Body of pancreas (tissue), 4 donors: Measurements from ENCODE around the gene ABHD4. TPM values are rescaled to one million over a fixed set of nuclear protein-coding genes. Genes with fewer than 3 reads are reported as not detected.

Source experiments
- ATAC-seq: fragments of 150-250 bp; one replicate; pipeline ENCODE4 v1.9.1; 2016
- DNase-seq, 4 donors: peaks; one replicate each; pipeline ENCODE4 v3.0.0-alpha.2; 2019
- H3K27ac ChIP-seq, 4 donors: fragments of 200-600 bp; sonication (generic); 1 replicate in 3 of 4; 2 replicates in 1 of 4; pipeline versions ENCODE4 v1.5.1 to v1.6.1; 2016 to 2019; ENCODE audit warnings: mild to moderate bottlenecking in 1 of 4, mixed read lengths in 1 of 4, moderate library complexity in 1 of 4
- H3K27me3 ChIP-seq, 2 donors: fragments of 200-600 bp; sonication (generic); one replicate each; pipeline ENCODE4 v1.6.0; 2016; ENCODE audit warnings: mild to moderate bottlenecking in 1 of 2
- H3K36me3 ChIP-seq, 2 donors: fragments of 200-600 bp; sonication (generic); replicated peaks in 1 of 2; 2 replicates each; pipeline ENCODE4 v1.5.1; 2016; ENCODE audit warnings: low read depth in 2 of 2; ENCODE audit not compliant: insufficient read depth in 1 of 2
- H3K4me1 ChIP-seq: fragments of 200-600 bp; sonication (generic); one replicate; pipeline ENCODE4 v1.6.0; 2016
- H3K4me3 ChIP-seq, 2 donors: fragments of 200-600 bp; sonication (generic); 1 replicate in 1 of 2; 2 replicates in 1 of 2; pipeline ENCODE4 v1.5.1; 2016 to 2019
- H3K9me3 ChIP-seq, 3 donors: fragments of 200-600 bp; sonication (generic); 1 replicate in 2 of 3; 2 replicates in 1 of 3; pipeline ENCODE4 v1.5.1; 2016
- POLR2A ChIP-seq, 3 donors: fragments of 450-650 bp; IDR thresholded peaks; one replicate each; pipeline ENCODE4 v1.6.1; 2016; ENCODE audit warnings: antibody characterized with exemption in 3 of 3, mild to moderate bottlenecking in 2 of 3
- WGBS, 2 donors: methylation state at CpG; one replicate each; pipeline ENCODE4 v1.1.5; 2017; 5-methylcytosine and 5-hydroxymethylcytosine counted together
- intact Hi-C: fragments of 100-400 bp; cut with DNase I; formaldehyde crosslinking; loops from one replicate; pipeline ENCODE4 v1.15.1; 2023
- total RNA-seq, 2 donors: library from RNA; depleted of rRNA; stranded (reverse); fragments of >200 nt; gene quantifications; one replicate each; pipeline ENCODE4 v1.1.0, GENCODE V29; 2016
- TF ChIP-seq, protein P1 (sequence below), 7 experiments: fragments of 450-650 bp in 4 of 7; fragments of 200-600 bp in 3 of 7; sonication (generic) in 3 of 7; IDR thresholded peaks; one replicate each; pipeline ENCODE4 v1.5.1; 2016 to 2019; ENCODE audit warnings: antibody characterized with exemption in 7 of 7

Gene ABHD4
- total RNA-seq, 2 donors from 2014 or later, result 11.9 to 28.3 TPM

DNA sequence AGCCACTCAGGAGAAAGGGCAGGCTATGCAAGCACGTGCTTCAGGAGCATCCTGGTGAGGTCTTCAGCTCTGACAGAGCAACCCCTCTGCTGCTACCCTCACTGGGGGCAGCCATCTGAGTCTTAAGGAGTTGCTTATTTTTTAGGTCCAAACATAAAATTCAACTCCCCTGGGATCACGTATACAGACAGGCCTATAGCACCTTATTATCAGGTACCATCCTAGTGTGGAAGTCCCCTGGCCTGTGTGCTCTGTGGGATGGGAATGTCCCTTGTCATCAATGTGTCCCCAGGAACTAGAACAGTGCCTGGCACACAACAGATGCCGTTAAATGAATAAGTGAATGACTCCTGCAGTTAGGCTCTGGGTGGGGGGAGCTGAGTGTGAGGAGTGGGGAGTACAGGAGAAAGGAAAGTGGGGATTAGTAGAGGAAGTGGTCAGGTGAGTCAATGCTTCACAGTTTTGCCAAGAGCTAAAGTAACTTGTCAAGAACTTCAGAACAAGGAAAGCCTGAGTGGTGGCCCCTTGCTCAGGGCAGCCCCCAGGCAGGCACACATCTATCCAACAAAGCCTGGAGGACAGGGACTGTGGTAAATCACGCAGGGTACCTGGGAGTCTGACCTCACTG lies 42.6 kb upstream of the ABHD4 start:
- ATAC-seq (no peak), DNase-seq (no peak)
- 69 to 73% methylated on average over 4 of the region's 4 CpGs for WGBS, 2 donors
- Histone ChIP-seq H3K27ac (no peak overlapping the region), H3K4me3 (no peak overlapping the region), H3K36me3 (no peaks in the 10 kb centered on the region), H3K4me1 (peaks cover 41% of the 10 kb centered on the region), H3K27me3 (no peaks in the 10 kb centered on the region), H3K9me3 (no peaks in the 10 kb centered on the region)
- intact Hi-C loops, result loop anchor here (10.0 kb wide), 1 partner anchor 299 kb away; no protein-coding TSS in a partner anchor
- TF ChIP-seq POLR2A (IDR thresholded peaks at IDR 0.05), result no peak
- TF ChIP-seq, protein P1, sequence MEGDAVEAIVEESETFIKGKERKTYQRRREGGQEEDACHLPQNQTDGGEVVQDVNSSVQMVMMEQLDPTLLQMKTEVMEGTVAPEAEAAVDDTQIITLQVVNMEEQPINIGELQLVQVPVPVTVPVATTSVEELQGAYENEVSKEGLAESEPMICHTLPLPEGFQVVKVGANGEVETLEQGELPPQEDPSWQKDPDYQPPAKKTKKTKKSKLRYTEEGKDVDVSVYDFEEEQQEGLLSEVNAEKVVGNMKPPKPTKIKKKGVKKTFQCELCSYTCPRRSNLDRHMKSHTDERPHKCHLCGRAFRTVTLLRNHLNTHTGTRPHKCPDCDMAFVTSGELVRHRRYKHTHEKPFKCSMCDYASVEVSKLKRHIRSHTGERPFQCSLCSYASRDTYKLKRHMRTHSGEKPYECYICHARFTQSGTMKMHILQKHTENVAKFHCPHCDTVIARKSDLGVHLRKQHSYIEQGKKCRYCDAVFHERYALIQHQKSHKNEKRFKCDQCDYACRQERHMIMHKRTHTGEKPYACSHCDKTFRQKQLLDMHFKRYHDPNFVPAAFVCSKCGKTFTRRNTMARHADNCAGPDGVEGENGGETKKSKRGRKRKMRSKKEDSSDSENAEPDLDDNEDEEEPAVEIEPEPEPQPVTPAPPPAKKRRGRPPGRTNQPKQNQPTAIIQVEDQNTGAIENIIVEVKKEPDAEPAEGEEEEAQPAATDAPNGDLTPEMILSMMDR (IDR thresholded peaks at IDR 0.05), result no peak

DNA sequence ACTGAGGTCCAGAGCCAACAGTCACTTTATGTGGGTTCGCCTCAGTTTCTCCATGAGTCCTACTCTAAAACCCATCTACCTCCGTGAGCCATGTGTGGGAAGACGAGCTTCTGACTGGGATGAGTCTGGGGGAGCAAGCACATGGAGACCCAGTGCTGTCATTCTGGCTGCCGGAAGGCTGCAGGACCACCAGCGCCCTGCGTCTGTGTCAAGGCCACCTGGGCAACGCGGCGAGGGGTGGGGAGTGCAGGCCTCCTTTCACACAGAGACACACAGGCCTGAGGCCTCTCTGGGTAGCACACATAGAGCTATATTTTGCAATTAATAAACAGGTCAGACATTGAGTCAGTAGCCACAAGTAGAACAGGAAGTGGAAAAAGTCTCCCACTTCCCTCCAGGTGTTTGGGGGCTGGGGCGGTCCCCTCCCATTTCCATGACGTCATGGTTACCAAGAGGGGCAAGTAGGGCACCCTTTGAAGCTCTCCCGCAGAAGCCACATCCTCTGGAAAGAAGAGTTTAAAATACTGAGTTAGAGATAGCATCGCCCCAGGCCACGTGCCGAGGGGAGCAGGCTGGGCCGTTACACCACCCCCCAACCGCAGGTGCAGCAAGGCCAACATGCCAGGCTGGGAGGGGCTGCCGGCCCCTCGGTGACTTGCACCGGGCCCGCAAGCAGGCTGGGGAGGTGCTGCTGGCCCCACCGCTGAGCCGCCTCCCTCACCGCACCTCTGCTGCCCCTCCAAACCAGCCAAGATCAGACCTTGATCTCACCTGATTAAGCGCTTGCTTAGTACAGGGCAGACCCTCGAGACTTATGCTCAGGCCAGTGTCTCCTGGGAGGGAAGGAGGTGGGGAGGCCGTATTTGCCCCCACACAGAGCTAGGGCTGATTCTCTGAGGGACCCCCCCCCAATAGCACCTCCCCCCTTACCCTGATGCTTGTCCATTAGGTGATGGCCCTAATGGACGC lies 41.8 kb upstream of the ABHD4 start:
- Histone ChIP-seq H3K27me3 (no peaks in the 10 kb centered on the region), H3K4me3 (no peak overlapping the region), H3K27ac (peak overlapping the region in 1 of 4 donors; percentile 66), H3K9me3 (no peaks in the 10 kb centered on the region), H3K4me1 (peaks cover 48% of the 10 kb centered on the region), H3K36me3 (no peaks in the 10 kb centered on the region)
- WGBS, 2 donors, result 42 to 45% methylated on average over 13 to 27 of the region's 28 CpGs
- DNase-seq (peak in 3 of 4 donors; percentile 25 to 61 (median 36)), ATAC-seq (no peak)
- TF ChIP-seq, protein P1 (IDR thresholded peaks at IDR 0.05), result no peak
- TF ChIP-seq POLR2A (IDR thresholded peaks at IDR 0.05), result no peak
- intact Hi-C loops, result loop anchor here (10.0 kb wide), 1 partner anchor 298 kb away; no protein-coding TSS in a partner anchor

- intact Hi-C loops, result loop anchor here (10.0 kb wide), 1 partner anchor 298 kb away; no protein-coding TSS in a partner anchor
- peaks cover 56% of the 10 kb centered on the region for H3K4me1 ChIP-seq
- WGBS, 2 donors, result 0 to 6% methylated on average over 10 to 28 of the region's 28 CpGs
- H3K36me3 ChIP-seq, result no peaks in the 10 kb centered on the region
- peak overlapping the region; percentile 26 to 85 (median 74) for H3K27ac ChIP-seq
- H3K27me3 ChIP-seq, result no peaks in the 10 kb centered on the region
- peak; percentile 78 to 88 (median 84) for DNase-seq
- peak; percentile 84 for ATAC-seq
- peak in 2 of 3 donors; percentile 12 to 19 for TF ChIP-seq POLR2A (IDR thresholded peaks at IDR 0.05)
- TF ChIP-seq, protein P1 (IDR thresholded peaks at IDR 0.05), result peak; percentile 96 to 100 (median 98)
- no peak overlapping the region for H3K4me3 ChIP-seq
- H3K9me3 ChIP-seq, result no peaks in the 10 kb centered on the region
Measured at GRCh38 chr14:22556990-22557623, 41.0 kb upstream of the ABHD4 start.

- TF ChIP-seq, protein P1 (IDR thresholded peaks at IDR 0.05), result no peak
- no peak for TF ChIP-seq POLR2A (IDR thresholded peaks at IDR 0.05)
- WGBS, 2 donors, result 32 to 50% methylated on average over 1 of the region's 1 CpG
- Histone ChIP-seq H3K27me3 (no peaks in the 10 kb centered on the region), H3K27ac (peak overlapping the region; percentile 0 to 85 (median 74)), H3K4me3 (no peak overlapping the region), H3K36me3 (no peaks in the 10 kb centered on the region), H3K4me1 (peaks cover 63% of the 10 kb centered on the region), H3K9me3 (no peaks in the 10 kb centered on the region)
- ATAC-seq (no peak), DNase-seq (no peak)
- intact Hi-C loops, result loop anchor here (10.0 kb wide), 1 partner anchor 297 kb away; no protein-coding TSS in a partner anchor
Measured at GRCh38 chr14:22557846-22558220, 40.3 kb upstream of the ABHD4 start.
